GM06990 (cell line): ENCODE measurements around the gene SH3PXD2A.
A peak's percentile ranks its signal among the peaks of the same experiment; 100 is the strongest.

Source experiments
- DNase-seq: peaks from one replicate; pipeline ENCODE4 v3.0.0-alpha.2; 2011; ENCODE audit not compliant: insufficient read length; ENCODE audit errors: extremely low read depth
- H3K27me3 ChIP-seq: replicated peaks from 2 replicates; pipeline ENCODE4 v1.6.0; 2011; ENCODE audit warnings: low read length; ENCODE audit not compliant: control insufficient read depth, insufficient read depth
- H3K36me3 ChIP-seq: 2 replicates; pipeline ENCODE4 v1.5.1; 2011; ENCODE audit warnings: low read length; ENCODE audit not compliant: control insufficient read depth, insufficient read depth
- H3K4me3 ChIP-seq: replicated peaks from 2 replicates; pipeline ENCODE4 v1.5.1; 2011; ENCODE audit warnings: low read depth, mild to moderate bottlenecking, control low read depth, low read length
- CTCF ChIP-seq: IDR thresholded peaks from 2 replicates; pipeline ENCODE4 v1.5.1; 2011; ENCODE audit warnings: low read length, control low read depth, mild to moderate bottlenecking, inconsistent platforms; ENCODE audit not compliant: insufficient read depth, poor library complexity, severe bottlenecking

SH3PXD2A gene

GRCh38 chr10:103679096-103679790, 176.1 kb downstream of the SH3PXD2A start:
- no peaks in the 10 kb centered on the region; the same call in 1 of the 2 replicates for H3K36me3 ChIP-seq
- TF ChIP-seq CTCF: no peak
- no peaks in the 10 kb centered on the region for H3K27me3 ChIP-seq
- no peak for DNase-seq
- H3K4me3 ChIP-seq: no peak overlapping the region

- TF ChIP-seq CTCF: no peak
- DNase-seq: peak; percentile 75
- Histone ChIP-seq H3K36me3 (no peaks in the 10 kb centered on the region; the same call in 1 of the 2 replicates), H3K4me3 (peak overlapping the region; percentile 73), H3K27me3 (no peaks in the 10 kb centered on the region)
Measured at GRCh38 chr10:103678178-103678526, 177.2 kb downstream of the SH3PXD2A start.

- no peak for DNase-seq
- H3K36me3 ChIP-seq: peaks cover 2% of the 10 kb centered on the region; the same call in 1 of the 2 replicates
- TF ChIP-seq CTCF: no peak
- H3K4me3 ChIP-seq: peak overlapping the region; percentile 73
- no peaks in the 10 kb centered on the region for H3K27me3 ChIP-seq
Measured at GRCh38 chr10:103677486-103678177, 177.7 kb downstream of the SH3PXD2A start.

GRCh38 chr10:103676851-103677417, 178.4 kb downstream of the SH3PXD2A start:
- TF ChIP-seq CTCF: no peak
- Histone ChIP-seq H3K36me3 (peaks cover 5% of the 10 kb centered on the region; the same call in 1 of the 2 replicates), H3K27me3 (no peaks in the 10 kb centered on the region), H3K4me3 (peak overlapping the region; percentile 73)
- DNase-seq: no peak

GRCh38 chr10:103676058-103676785, 179.2 kb downstream of the SH3PXD2A start:
- Histone ChIP-seq H3K36me3 (peaks cover 7% of the 10 kb centered on the region; the same call in 1 of the 2 replicates), H3K4me3 (no peak overlapping the region), H3K27me3 (no peaks in the 10 kb centered on the region)
- no peak for TF ChIP-seq CTCF
- DNase-seq: no peak
